Ectodermal cell (in vitro differentiated cells): Measurements from ENCODE around the gene IRF1. TPM values are rescaled to one million over a fixed set of nuclear protein-coding genes. Genes with fewer than 3 reads are reported as not detected.

ENCODE experiments used
- H3K27ac ChIP-seq: 2 replicates; pipeline ENCODE4 v1.7.0; 2013; ENCODE audit warnings: mild to moderate bottlenecking, low read depth, low read length; ENCODE audit not compliant: insufficient read depth, poor library complexity, severe bottlenecking
- H3K27me3 ChIP-seq: 2 replicates; pipeline ENCODE4 v1.7.0; 2013; ENCODE audit warnings: mild to moderate bottlenecking, low read length; ENCODE audit not compliant: insufficient read depth, control insufficient read depth, poor library complexity, severe bottlenecking
- H3K36me3 ChIP-seq: one replicate; pipeline ENCODE4 v1.7.0; 2013; ENCODE audit warnings: low read length; ENCODE audit not compliant: control insufficient read depth, insufficient read depth
- H3K4me1 ChIP-seq: one replicate; pipeline ENCODE4 v1.7.0; 2013; ENCODE audit warnings: low read length; ENCODE audit not compliant: control insufficient read depth, insufficient read depth
- H3K4me3 ChIP-seq: 2 replicates; pipeline ENCODE4 v1.7.0; 2013; ENCODE audit warnings: low read depth, low read length, control low read depth; ENCODE audit not compliant: insufficient read depth
- H3K9me3 ChIP-seq: 2 replicates; pipeline ENCODE4 v1.7.0; 2013; ENCODE audit warnings: mild to moderate bottlenecking, low read length, moderate library complexity; ENCODE audit not compliant: control insufficient read depth
- WGBS, 2 experiments: methylation state at CpG; one replicate each; pipeline ENCODE4 v1.1.7; 2013; ENCODE audit warnings: missing lambda C conversion rate in 2 of 2; 5-methylcytosine and 5-hydroxymethylcytosine counted together
- polyA plus RNA-seq, 4 experiments: library from polyadenylated mRNA; stranded (reverse); fragments of 50-300 nt; gene quantifications; one replicate each; pipeline ENCODE4 v1.2.3, GENCODE V29; 2013

IRF1 gene
- 3.3 TPM for polyA plus RNA-seq (2013, experiment 1 of 4)
- polyA plus RNA-seq (2013, experiment 2 of 4), result 2.8 TPM
- 3.3 TPM for polyA plus RNA-seq (2013, experiment 3 of 4)
- polyA plus RNA-seq (2013, experiment 4 of 4), result 4.1 TPM

GRCh38 chr5:132490484-132491367 lies at the start of gene IRF1:
IRF1 (minus strand) TSS chr5:132490773; CDS start chr5:132489478, 1,295 bp downstream.
- Histone ChIP-seq H3K27ac (no peak within 1 kb of the TSS), H3K4me1 (peaks cover 7% of the 10 kb centered on the region)
- 0% methylated on average over 87 of the region's 87 CpGs for WGBS, 2 experiments

GRCh38 chr5:132540149-132540548 lies 49.6 kb upstream of the IRF1 start:
- Histone ChIP-seq H3K27ac (no peak overlapping the region), H3K4me3 (no peak overlapping the region), H3K4me1 (no peaks in the 10 kb centered on the region), H3K36me3 (no peaks in the 10 kb centered on the region), H3K9me3 (no peaks in the 10 kb centered on the region), H3K27me3 (no peaks in the 10 kb centered on the region)
- 91 to 92% methylated on average over 5 of the region's 5 CpGs for WGBS, 2 experiments

More at GRCh38 chr5:132490484-132491367, at the start of gene IRF1:
- peak within 1 kb of the TSS; percentile 57 for H3K4me3 ChIP-seq
- H3K36me3 ChIP-seq, result no peaks in the 10 kb centered on the region
- peaks cover 54% of the 10 kb centered on the region for H3K27me3 ChIP-seq
- no peaks in the 10 kb centered on the region for H3K9me3 ChIP-seq

GRCh38 chr5:132539716-132540115 lies 49.1 kb upstream of the IRF1 start:
- H3K27me3 ChIP-seq, result no peaks in the 10 kb centered on the region
- H3K36me3 ChIP-seq, result no peaks in the 10 kb centered on the region
- H3K4me3 ChIP-seq, result no peak overlapping the region
- no peak overlapping the region for H3K27ac ChIP-seq
- no peaks in the 10 kb centered on the region for H3K4me1 ChIP-seq
- 89 to 90% methylated on average over 4 of the region's 4 CpGs for WGBS, 2 experiments
- no peaks in the 10 kb centered on the region for H3K9me3 ChIP-seq

GRCh38 chr5:132530946-132531345 lies 40.4 kb upstream of the IRF1 start:
- no peaks in the 10 kb centered on the region for H3K36me3 ChIP-seq
- no peaks in the 10 kb centered on the region for H3K9me3 ChIP-seq
- H3K27me3 ChIP-seq, result no peaks in the 10 kb centered on the region
- H3K4me1 ChIP-seq, result no peaks in the 10 kb centered on the region
- H3K27ac ChIP-seq, result no peak overlapping the region
- no peak overlapping the region for H3K4me3 ChIP-seq
- WGBS, 2 experiments, result 84 to 92% methylated on average over 4 of the region's 4 CpGs

- Histone ChIP-seq H3K4me3 (no peak overlapping the region), H3K4me1 (no peaks in the 10 kb centered on the region), H3K27me3 (no peaks in the 10 kb centered on the region), H3K9me3 (no peaks in the 10 kb centered on the region), H3K36me3 (no peaks in the 10 kb centered on the region), H3K27ac (no peak overlapping the region)
- WGBS, 2 experiments, result 89 to 92% methylated on average over 5 to 6 of the region's 6 CpGs
These were observed 38.5 kb upstream of the IRF1 start for GRCh38 chr5:132528866-132529634.

GRCh38 chr5:132528021-132528420 lies 37.4 kb upstream of the IRF1 start:
- Histone ChIP-seq H3K4me3 (no peak overlapping the region), H3K27ac (no peak overlapping the region), H3K36me3 (no peaks in the 10 kb centered on the region), H3K4me1 (no peaks in the 10 kb centered on the region), H3K9me3 (no peaks in the 10 kb centered on the region), H3K27me3 (no peaks in the 10 kb centered on the region)
- WGBS, 2 experiments, result 87 to 93% methylated on average over 2 of the region's 2 CpGs

- no peaks in the 10 kb centered on the region for H3K9me3 ChIP-seq
- no peaks in the 10 kb centered on the region for H3K36me3 ChIP-seq
- H3K27me3 ChIP-seq, result no peaks in the 10 kb centered on the region
- H3K4me1 ChIP-seq, result no peaks in the 10 kb centered on the region
- no peak overlapping the region for H3K27ac ChIP-seq
- H3K4me3 ChIP-seq, result no peak overlapping the region
- 77 to 81% methylated on average over 8 of the region's 8 CpGs for WGBS, 2 experiments
These were observed 36.5 kb upstream of the IRF1 start for GRCh38 chr5:132526974-132527564.

GRCh38 chr5:132526290-132526973 lies 35.9 kb upstream of the IRF1 start:
- Histone ChIP-seq H3K9me3 (no peaks in the 10 kb centered on the region), H3K4me3 (no peak overlapping the region), H3K36me3 (no peaks in the 10 kb centered on the region), H3K27me3 (no peaks in the 10 kb centered on the region), H3K4me1 (no peaks in the 10 kb centered on the region), H3K27ac (no peak overlapping the region)
- 37 to 41% methylated on average over 11 of the region's 11 CpGs for WGBS, 2 experiments

- Histone ChIP-seq H3K27me3 (no peaks in the 10 kb centered on the region), H3K36me3 (no peaks in the 10 kb centered on the region), H3K9me3 (no peaks in the 10 kb centered on the region), H3K27ac (no peak overlapping the region), H3K4me1 (no peaks in the 10 kb centered on the region), H3K4me3 (no peak overlapping the region)
These were observed 34.7 kb upstream of the IRF1 start for GRCh38 chr5:132525299-132525724.
